HEK293 (cell line): ENCODE measurements around the gene PKLR.

Experiments
- CTCF ChIP-seq: fragments of 450-650 bp; formaldehyde crosslinking; IDR thresholded peaks from 2 replicates; pipeline ENCODE4 v1.5.1; 2016; ENCODE audit warnings: missing biosample characterization, missing genetic modification characterization
- KLF1 ChIP-seq: fragments of 450-650 bp; formaldehyde crosslinking; IDR thresholded peaks from 2 replicates; pipeline ENCODE4 v1.5.1; 2016; ENCODE audit warnings: missing biosample characterization, missing genetic modification characterization
- PBX3 ChIP-seq: sonication (generic); formaldehyde crosslinking; IDR thresholded peaks from 2 replicates; pipeline ENCODE4 v1.8.1; 2022; ENCODE audit warnings: mild to moderate bottlenecking, moderate library complexity, missing genetic modification reagents
- REST ChIP-seq: fragments of 450-650 bp; formaldehyde crosslinking; IDR thresholded peaks from 2 replicates; pipeline ENCODE4 v1.5.1; 2016; ENCODE audit warnings: missing biosample characterization, missing genetic modification characterization
- SALL2 ChIP-seq: fragments of 450-650 bp; formaldehyde crosslinking; IDR thresholded peaks from 2 replicates; pipeline ENCODE4 v1.5.0; 2017; ENCODE audit warnings: missing biosample characterization, mild to moderate bottlenecking, missing genetic modification characterization, borderline replicate concordance
- SETDB1 ChIP-seq: IDR thresholded peaks from one replicate; pipeline ENCODE4 v1.6.1; 2017; ENCODE audit warnings: mild to moderate bottlenecking, low read length, moderate library complexity, mixed read lengths; ENCODE audit not compliant: insufficient read length
- TCF7L2 ChIP-seq: IDR thresholded peaks from 2 replicates; pipeline ENCODE4 v1.6.1; 2011; ENCODE audit warnings: low read depth, mild to moderate bottlenecking, inconsistent platforms, low read length, moderate library complexity, borderline replicate concordance
- ZNF16 ChIP-seq: fragments of 450-650 bp; formaldehyde crosslinking; IDR thresholded peaks from 2 replicates; pipeline ENCODE4 v1.5.1; 2016; ENCODE audit warnings: low read depth, missing biosample characterization, missing genetic modification characterization
- ZNF362 ChIP-seq: fragments of 450-650 bp; formaldehyde crosslinking; IDR thresholded peaks from 2 replicates; pipeline ENCODE4 v1.5.1; 2016; ENCODE audit warnings: missing biosample characterization, missing genetic modification characterization
- ZNF510 ChIP-seq: fragments of 450-650 bp; formaldehyde crosslinking; IDR thresholded peaks from 2 replicates; pipeline ENCODE4 v1.5.1; 2018; ENCODE audit warnings: mild to moderate bottlenecking, missing genetic modification characterization, missing biosample characterization; ENCODE audit not compliant: insufficient replicate concordance
- ZNF529 ChIP-seq: fragments of 450-650 bp; formaldehyde crosslinking; IDR thresholded peaks from 2 replicates; pipeline ENCODE4 v1.5.1; 2017; ENCODE audit warnings: missing genetic modification characterization, missing biosample characterization; ENCODE audit not compliant: insufficient replicate concordance
- ZNF596 ChIP-seq: fragments of 450-650 bp; IDR thresholded peaks from 2 replicates; pipeline ENCODE4 v1.5.0; 2018; ENCODE audit warnings: missing biosample characterization, mild to moderate bottlenecking, missing genetic modification characterization, moderate library complexity
- TF ChIP-seq, protein P1 (sequence below): fragments of 450-650 bp; formaldehyde crosslinking; IDR thresholded peaks from 2 replicates; pipeline ENCODE4 v1.5.1; 2016; ENCODE audit warnings: missing biosample characterization, missing genetic modification characterization

GRCh38 chr1:155323729-155324036 lies 22.4 kb upstream of the PKLR start:
- peak; percentile 63 for TF ChIP-seq KLF1 (tag by site-specific recombination)
- TF ChIP-seq CTCF (tag by site-specific recombination) = no peak
- no peak for TF ChIP-seq REST (tag by site-specific recombination)
- TF ChIP-seq ZNF362 (tag by site-specific recombination) = peak; percentile 86
- TF ChIP-seq ZNF529 = no peak
- no peak for TF ChIP-seq SALL2 (tag by site-specific recombination)
- no peak for TF ChIP-seq TCF7L2
- no peak for TF ChIP-seq ZNF16 (tag by site-specific recombination)
- no peak for TF ChIP-seq SETDB1
- no peak for TF ChIP-seq ZNF596 (tag by site-specific recombination)
- no peak for TF ChIP-seq ZNF510 (tag by site-specific recombination)
- TF ChIP-seq PBX3 (CRISPR knock-in tag) = 0 out of 2 replicates have a peak, but pooled peaks have one; percentile 56
- TF ChIP-seq, protein P1, sequence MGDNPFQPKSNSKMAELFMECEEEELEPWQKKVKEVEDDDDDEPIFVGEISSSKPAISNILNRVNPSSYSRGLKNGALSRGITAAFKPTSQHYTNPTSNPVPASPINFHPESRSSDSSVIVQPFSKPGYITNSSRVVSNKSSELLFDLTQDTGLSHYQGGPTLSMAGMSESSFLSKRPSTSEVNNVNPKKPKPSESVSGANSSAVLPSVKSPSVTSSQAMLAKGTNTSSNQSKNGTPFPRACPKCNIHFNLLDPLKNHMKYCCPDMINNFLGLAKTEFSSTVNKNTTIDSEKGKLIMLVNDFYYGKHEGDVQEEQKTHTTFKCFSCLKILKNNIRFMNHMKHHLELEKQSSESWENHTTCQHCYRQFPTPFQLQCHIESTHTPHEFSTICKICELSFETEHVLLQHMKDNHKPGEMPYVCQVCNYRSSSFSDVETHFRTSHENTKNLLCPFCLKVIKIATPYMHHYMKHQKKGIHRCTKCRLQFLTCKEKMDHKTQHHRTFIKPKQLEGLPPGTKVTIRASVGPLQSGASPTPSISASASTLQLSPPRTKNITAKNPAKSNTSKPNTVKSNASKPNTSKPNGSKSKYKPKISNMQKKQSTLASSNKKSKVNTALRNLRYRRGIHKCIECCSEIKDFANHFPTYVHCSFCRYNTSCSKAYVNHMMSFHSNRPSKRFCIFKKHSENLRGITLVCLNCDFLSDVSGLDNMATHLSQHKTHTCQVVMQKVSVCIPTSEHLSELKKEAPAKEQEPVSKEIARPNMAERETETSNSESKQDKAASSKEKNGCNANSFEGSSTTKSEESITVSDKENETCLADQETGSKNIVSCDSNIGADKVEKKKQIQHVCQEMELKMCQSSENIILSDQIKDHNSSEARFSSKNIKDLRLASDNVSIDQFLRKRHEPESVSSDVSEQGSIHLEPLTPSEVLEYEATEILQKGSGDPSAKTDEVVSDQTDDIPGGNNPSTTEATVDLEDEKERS = no peak
